SKM-1 treated with dmso at 0.1 percent for 144 hours (cell line): ENCODE data around the gene TEN1.
"Not testable (repeated sequence)": the region's sequence is repeated elsewhere in the genome, so short reads cannot be mapped to it uniquely, and the experiment has no call there.

Source experiments
- DNase-seq: peaks from one replicate; lab custom pipeline; 2025; ENCODE audit not compliant: unreplicated experiment; lab: John Stamatoyannopoulos, UW

Gene TEN1

DNA sequence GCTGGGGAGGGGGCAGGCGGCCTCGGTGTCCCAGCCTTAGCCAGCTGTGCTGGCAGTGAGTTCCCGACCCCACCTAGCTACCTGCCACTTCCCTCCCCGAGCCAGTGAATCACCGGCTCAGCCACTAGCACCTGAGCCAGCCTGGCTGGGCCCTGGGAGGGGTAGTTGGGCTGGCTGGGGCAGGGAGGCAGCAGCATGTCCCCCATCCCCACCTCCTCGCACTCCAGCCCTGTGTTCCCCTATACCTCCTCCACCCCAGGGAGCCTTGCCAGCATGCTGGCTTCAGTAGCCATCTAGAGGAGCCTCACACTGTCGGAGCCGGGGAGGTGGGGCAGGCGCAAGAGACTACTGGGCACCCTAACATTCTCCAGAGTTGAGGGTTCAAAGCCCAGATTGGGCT lies 45.3 kb downstream of the TEN1 start:
- no peak for DNase-seq

DNA sequence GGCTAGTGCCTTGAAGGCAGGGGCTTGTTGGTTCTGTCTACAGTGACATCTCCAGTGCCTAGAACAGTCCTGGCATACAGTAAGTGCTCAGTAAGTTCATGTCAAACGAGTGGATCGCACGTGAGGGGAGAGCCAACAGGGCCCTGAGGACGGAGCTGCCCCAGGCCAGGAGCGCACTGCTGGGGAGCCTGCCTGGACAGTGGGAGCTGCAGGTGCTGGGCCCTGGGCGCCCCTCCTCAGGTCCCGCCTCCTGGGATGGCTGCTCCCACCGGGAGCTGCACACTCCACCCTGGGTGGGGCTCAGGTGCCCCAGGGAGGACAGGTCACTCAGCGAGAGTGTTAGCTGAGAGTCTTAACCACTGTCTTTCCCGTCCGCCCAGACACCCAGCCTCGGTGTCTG lies 46.3 kb downstream of the TEN1 start:
- no peak for DNase-seq

DNA sequence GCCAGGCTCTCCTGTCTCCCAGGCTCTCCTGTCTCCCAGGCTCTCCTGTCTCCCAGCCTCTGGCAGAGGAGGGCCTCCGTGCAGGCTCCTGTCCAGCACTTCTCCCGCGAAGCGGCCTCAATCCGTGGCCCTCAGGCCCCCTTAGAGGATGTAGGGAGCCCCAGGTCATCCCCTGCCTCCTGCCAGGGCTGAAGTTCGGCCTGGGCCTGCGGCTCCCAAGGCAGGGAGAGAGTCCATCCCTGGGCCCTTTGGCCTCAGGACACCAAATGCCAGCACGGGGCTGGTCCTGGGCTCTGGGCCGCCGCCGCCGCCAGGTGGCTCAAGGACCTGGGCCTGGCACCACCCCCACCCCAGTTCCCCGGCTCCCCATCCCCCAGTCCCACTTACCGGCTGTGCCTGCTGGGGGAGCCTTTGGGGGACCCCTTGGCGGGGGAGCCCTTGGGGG lies 47.7 kb downstream of the TEN1 start:
- no peak for DNase-seq

- no peak for DNase-seq
Observed at GRCh38 chr17:76027159-76027839, 48.3 kb downstream of the TEN1 start, which contains the start of gene EVPL. Gene EVPL, minus strand, starts transcription at chr17:76027306. Its CDS starts 108 bp downstream, at chr17:76027198.

GRCh38 chr17:76032073-76032779 lies 53.2 kb downstream of the TEN1 start:
- DNase-seq = no peak

DNA sequence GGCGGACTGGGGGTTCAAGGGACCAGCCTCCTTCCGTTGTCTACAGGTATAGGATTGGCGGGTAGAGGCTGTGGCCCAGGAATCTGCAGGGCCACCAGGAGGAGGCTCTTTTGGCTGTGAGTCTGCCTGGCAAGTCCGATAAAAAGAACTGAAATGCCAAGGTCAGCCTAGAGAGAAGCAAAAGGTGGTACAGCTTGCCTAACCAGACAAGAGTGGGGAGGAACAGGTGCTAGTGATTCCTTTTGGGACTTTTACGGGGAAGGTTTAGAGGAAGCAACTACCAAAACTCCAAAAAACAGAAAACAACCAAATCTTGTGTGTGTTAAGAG lies 53.7 kb downstream of the TEN1 start:
- no peak for DNase-seq

- DNase-seq = no peak
Observed at GRCh38 chr17:76033139-76033538, 54.1 kb downstream of the TEN1 start.

DNA sequence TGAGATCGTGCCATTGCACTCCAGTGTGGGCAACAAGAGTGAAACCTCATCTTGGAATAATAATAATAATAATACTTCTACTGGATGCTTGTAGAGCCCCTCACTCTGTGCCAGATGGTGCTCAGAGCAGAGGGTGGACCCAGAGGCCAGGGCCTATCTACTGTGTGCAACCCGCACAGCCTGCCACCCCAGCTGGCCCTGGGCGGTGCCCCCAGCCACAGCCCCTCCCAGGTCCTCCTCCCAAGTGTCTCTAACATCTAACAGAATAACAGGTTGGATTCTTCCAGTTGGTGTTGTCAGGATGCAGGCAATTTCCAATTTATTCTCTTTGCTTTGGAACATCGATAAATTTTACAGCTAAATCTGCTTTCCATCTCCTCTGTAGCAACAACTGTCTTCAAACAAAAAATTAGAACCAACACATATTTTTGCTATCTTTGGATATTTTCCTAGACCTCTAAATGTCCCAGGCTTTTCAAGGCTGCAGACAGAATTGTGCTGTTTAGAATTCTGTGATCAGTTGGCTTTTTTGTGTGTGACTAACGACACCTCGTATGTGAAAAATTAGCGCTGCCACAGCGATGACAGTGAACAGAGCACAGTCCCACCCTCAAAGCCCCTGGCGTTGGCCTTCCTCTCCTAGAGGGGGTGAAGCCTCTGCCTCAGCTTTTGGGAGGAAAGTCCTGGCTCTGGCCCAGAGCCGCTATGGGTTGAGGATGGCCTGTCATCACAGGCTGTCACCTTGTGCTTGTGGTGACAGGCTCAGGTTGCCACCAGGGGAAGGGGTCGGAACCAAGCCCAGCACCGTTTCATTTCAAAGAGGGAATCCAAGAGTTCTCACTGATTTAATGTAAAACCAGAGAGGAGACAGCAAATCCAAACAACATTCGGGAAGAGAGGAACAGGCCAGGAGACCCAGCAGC lies 55.6 kb downstream of the TEN1 start:
- DNase-seq = no peak

GRCh38 chr17:76036497-76037261 lies 57.6 kb downstream of the TEN1 start:
- no peak for DNase-seq

GRCh38 chr17:76038050-76038449 lies 59.0 kb downstream of the TEN1 start:
- DNase-seq = no peak

DNA sequence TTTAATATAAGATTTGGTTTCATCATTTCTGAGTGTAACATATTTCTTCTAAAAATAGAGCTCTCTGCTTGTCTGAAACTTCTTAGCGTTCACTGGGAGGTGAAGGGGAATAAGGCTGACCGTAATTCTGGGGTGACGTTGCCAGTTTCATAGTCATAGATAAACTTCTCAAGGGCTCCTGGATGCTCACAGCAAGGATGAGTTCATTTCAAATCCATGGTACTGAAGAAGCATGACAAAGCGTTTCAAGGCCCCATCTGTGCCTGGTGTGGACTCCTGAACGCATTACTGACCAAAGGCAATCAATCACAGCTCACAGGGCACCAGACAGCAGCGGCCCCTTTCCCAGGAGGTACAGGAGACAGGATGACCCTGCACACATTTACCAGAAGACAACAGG lies 60.1 kb downstream of the TEN1 start:
- no peak for DNase-seq

DNA sequence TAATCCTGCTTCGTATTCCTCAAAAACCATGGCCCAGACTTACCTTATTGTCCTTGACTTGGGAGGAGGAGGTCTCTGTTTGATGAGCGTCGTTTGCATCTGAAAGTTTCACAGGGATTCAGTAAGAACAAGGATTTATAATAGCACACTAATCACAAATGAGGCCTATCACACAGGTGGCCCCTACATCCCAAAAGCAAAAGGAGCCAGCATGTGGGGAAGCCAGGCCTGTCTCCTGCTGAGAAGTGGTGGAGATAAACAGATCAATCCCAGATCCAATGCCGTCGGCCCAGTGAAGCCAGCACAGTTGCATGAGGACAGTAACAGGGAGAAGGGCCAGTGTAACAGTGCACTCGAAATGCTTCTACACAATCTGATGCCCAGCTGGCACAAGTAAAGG lies 61.3 kb downstream of the TEN1 start:
- DNase-seq = no peak

- not testable (repeated sequence) for DNase-seq
Observed at GRCh38 chr17:76042868-76043267, 63.8 kb downstream of the TEN1 start.

- not testable (repeated sequence) for DNase-seq
Observed at GRCh38 chr17:76044475-76045007, 65.5 kb downstream of the TEN1 start.

GRCh38 chr17:76046064-76046463 lies 67.0 kb downstream of the TEN1 start:
- DNase-seq = no peak

DNA sequence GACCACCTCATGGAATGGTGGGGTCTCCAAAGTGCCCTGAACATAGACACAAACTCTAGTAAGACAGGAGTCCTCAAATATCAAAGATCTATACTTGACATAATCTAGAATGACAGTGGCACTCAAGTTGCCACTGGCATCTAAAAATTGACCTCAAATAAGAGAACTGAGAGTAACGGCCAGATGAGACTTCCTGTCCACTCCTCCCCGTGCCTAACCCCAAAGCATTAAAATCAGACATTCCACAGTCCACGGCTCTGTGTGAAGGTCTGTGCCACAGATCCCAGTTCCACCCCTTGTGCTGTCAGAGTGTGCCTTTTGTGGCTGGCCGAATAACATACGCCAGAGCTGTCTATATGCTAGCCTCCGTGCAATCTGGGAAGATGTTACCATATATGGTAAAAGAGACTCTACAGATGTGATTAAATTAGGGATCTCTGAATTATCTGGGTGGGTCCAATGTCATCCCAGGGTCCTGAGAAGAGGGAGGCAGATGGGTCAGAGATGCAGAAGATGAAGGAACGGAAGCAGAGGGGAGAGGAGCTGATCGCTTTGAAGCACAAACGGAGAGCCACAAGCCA lies 69.1 kb downstream of the TEN1 start:
- no peak for DNase-seq

DNA sequence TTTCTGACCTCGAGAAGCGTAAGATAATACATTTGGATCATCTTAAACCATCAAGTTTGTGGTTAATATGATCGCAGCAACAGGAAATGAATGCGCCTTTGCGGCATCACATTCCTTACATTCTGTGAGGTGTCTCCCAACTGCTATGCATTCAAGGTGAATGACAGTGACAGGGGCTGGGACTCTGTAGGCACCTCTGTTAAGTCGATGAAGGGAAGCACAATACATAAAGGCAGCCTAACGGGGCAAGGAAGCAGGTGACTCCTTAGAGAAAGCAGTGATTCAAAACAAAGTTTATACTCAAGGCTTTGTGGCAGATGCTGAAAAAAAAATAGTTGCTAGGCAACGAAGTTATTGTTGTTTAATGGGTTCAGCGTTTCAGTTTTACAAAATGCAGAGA lies 69.7 kb downstream of the TEN1 start:
- DNase-seq = no peak

- DNase-seq = no peak
Observed at GRCh38 chr17:76049239-76049638, 70.2 kb downstream of the TEN1 start.

DNA sequence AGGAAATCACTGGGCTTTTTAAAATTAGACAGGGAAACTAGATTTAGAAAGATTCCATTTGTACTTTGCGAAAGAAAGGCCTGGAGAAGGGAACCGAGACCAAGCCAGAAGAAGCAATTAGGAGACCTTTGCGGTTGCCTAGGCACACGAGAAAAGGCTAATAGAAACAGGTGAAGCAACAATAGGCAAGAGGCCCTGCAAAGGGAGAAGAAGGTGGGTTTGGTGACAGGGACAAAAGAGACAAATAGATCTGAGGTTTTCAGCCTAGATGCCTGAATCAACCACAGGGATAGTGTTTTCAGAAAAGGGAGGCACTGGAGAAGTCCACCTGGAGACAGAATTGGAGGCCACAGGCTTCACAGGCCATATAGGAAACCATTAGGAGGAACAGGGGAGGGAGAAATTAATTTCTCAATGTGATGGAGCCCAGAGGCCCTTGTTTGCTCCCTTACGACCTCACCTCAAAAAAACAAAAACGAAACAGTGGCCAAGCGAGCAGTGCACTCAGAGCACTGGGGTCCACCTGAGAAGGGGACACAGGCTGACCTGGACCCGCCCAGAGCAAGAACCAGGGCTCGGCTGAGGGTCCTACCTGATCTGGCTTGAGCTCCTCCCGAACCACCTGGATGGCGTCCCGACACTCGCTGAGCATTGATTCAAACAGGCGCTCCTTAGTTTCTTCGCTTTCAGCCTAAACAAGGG lies 70.9 kb downstream of the TEN1 start:
- DNase-seq = no peak
